Tibial nerve (tissue), 4 donors: Measurements from ENCODE around the gene RBBP7. TPM values are rescaled to one million over a fixed set of nuclear protein-coding genes. Genes with fewer than 3 reads are reported as not detected.
A peak's percentile ranks its signal among the peaks of the same experiment; 100 is the strongest.

Experiments
- DNase-seq, 2 donors: peaks; one replicate each; pipeline ENCODE4 v3.0.0-alpha.2; 2019; ENCODE audit warnings: low spot score in 2 of 2
- H3K27ac ChIP-seq, 4 donors: fragments of 200-600 bp; sonication (generic) in 3 of 4; one replicate each; pipeline ENCODE4 v1.5.1; 2017 to 2019; ENCODE audit warnings: mild to moderate bottlenecking in 1 of 4
- H3K27me3 ChIP-seq, 2 donors: fragments of 200-600 bp; sonication (generic) in 1 of 2; one replicate each; pipeline versions ENCODE4 v1.5.1 to v1.6.0; 2017 to 2019
- H3K36me3 ChIP-seq, 3 donors: fragments of 200-600 bp; sonication (generic); one replicate each; pipeline ENCODE4 v1.5.1; 2018 to 2019
- H3K4me1 ChIP-seq, 4 donors: fragments of 200-600 bp; sonication (generic) in 3 of 4; one replicate each; pipeline ENCODE4 v1.5.1; 2017 to 2019
- H3K4me3 ChIP-seq, 4 donors: fragments of 200-600 bp; sonication (generic) in 3 of 4; one replicate each; pipeline ENCODE4 v1.5.1; 2017 to 2019; ENCODE audit warnings: mild to moderate bottlenecking in 1 of 4, moderate library complexity in 1 of 4
- H3K9me3 ChIP-seq, 4 donors: fragments of 200-600 bp; sonication (generic) in 3 of 4; one replicate each; pipeline ENCODE4 v1.5.1; 2017 to 2019
- EP300 ChIP-seq, 2 donors: sonication (generic); formaldehyde crosslinking; IDR thresholded peaks; one replicate each; pipeline ENCODE4 v1.6.1; 2017; ENCODE audit warnings: antibody characterized with exemption in 2 of 2, mild to moderate bottlenecking in 1 of 2
- POLR2A ChIP-seq, 2 donors: fragments of 450-650 bp; IDR thresholded peaks; one replicate each; pipeline ENCODE4 v1.6.1; 2017; ENCODE audit warnings: antibody characterized with exemption in 2 of 2, mild to moderate bottlenecking in 2 of 2, moderate library complexity in 2 of 2
- WGBS, 2 donors: methylation state at CpG; one replicate each; pipeline ENCODE4 v1.1.5; 2018; 5-methylcytosine and 5-hydroxymethylcytosine counted together
- total RNA-seq, 4 donors: library from RNA; depleted of rRNA; stranded (reverse); fragments of >200 nt; gene quantifications; one replicate each; pipeline ENCODE4 v1.1.0, GENCODE V29; 2016
- TF ChIP-seq, protein P1 (sequence below), 5 experiments: fragments of 200-600 bp in 3 of 5; fragments of 450-650 bp in 2 of 5; sonication (generic) in 3 of 5; IDR thresholded peaks; one replicate each; pipeline ENCODE4 v1.5.1; 2016 to 2019; ENCODE audit warnings: antibody characterized with exemption in 5 of 5, mild to moderate bottlenecking in 3 of 5, moderate library complexity in 2 of 5

The RBBP7 gene
- total RNA-seq, 4 donors from 2014 or later: 69.7 to 85.5 (median 79.2) TPM

DNA sequence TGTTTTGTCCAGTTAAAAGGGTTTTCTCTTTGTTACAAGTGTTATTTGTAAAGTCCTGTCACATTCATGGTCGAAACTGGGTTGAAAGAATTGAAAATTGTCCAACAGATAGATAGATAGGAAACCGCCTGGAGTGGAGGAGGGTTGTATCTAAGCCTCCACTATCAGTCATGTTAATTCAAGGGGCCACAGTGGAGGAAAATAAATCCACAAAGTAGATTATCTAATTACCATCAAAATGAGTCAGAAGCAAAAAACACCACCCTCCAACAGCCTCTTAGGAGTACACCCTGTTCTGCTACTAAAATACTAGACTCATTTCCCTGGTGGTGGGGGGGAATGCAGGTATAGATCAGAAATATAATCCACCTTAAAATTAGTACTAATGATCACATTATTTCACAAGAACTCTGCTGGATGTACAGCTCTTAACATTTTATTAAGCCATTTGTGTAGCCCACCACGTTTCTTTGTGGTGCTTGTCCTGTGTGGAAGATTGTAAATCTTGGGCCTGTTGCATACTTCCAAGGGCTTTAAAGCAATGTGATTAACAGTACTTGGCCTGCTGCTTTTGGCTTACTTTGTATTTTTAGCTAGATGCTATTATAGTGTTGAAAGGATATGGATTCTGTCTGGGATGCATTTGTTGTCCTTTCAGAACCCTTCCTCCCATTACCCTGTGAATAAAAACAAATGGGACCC is 26.8 kb downstream of the RBBP7 start:
- TF ChIP-seq EP300 (IDR thresholded peaks at IDR 0.05) (no peak), POLR2A (IDR thresholded peaks at IDR 0.05) (no peak)
- TF ChIP-seq, protein P1, sequence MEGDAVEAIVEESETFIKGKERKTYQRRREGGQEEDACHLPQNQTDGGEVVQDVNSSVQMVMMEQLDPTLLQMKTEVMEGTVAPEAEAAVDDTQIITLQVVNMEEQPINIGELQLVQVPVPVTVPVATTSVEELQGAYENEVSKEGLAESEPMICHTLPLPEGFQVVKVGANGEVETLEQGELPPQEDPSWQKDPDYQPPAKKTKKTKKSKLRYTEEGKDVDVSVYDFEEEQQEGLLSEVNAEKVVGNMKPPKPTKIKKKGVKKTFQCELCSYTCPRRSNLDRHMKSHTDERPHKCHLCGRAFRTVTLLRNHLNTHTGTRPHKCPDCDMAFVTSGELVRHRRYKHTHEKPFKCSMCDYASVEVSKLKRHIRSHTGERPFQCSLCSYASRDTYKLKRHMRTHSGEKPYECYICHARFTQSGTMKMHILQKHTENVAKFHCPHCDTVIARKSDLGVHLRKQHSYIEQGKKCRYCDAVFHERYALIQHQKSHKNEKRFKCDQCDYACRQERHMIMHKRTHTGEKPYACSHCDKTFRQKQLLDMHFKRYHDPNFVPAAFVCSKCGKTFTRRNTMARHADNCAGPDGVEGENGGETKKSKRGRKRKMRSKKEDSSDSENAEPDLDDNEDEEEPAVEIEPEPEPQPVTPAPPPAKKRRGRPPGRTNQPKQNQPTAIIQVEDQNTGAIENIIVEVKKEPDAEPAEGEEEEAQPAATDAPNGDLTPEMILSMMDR (IDR thresholded peaks at IDR 0.05): no peak
- peaks cover 0 to 10% (median 0%) of the 10 kb centered on the region in 4 donors for H3K4me1 ChIP-seq
- DNase-seq: no peak
- H3K36me3 ChIP-seq: peaks cover 0 to 33% (median 0%) of the 10 kb centered on the region in 3 donors
- peak overlapping the region in 1 of 4 donors; percentile 65 for H3K27ac ChIP-seq
- no peak overlapping the region for H3K4me3 ChIP-seq
- H3K27me3 ChIP-seq: no peaks in the 10 kb centered on the region
- 35 to 84% methylated on average over 3 of the region's 3 CpGs for WGBS, 2 donors
- no peaks in the 10 kb centered on the region for H3K9me3 ChIP-seq

DNA sequence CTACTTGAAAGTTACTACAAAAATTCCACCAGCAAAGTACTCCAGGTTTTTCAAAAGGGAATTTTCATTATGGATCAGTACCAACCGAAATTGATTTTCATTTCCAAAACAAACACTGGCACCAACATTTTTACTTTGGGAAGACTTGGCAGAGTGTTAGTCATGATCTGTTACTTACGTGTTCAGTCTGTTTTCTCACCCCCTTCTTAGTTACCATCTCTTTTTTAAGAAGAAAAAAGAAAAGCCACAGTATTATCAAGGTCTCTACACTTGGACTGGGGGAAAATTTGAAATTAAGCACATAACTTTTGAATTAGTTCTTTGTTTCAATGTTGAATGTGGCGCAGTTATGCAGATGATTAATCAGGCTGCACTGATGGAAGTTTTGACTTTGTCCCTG is 27.5 kb downstream of the RBBP7 start:
- H3K27ac ChIP-seq: peak overlapping the region in 1 of 4 donors; percentile 25
- 40 to 68% methylated on average over 3 of the region's 3 CpGs for WGBS, 2 donors
- H3K4me1 ChIP-seq: peaks cover 0 to 10% (median 0%) of the 10 kb centered on the region in 4 donors
- H3K9me3 ChIP-seq: no peaks in the 10 kb centered on the region
- H3K27me3 ChIP-seq: no peaks in the 10 kb centered on the region
- H3K36me3 ChIP-seq: peaks cover 0 to 31% (median 0%) of the 10 kb centered on the region in 3 donors
- TF ChIP-seq, protein P1 (IDR thresholded peaks at IDR 0.05): no peak
- TF ChIP-seq EP300 (IDR thresholded peaks at IDR 0.05) (no peak), POLR2A (IDR thresholded peaks at IDR 0.05) (no peak)
- no peak overlapping the region for H3K4me3 ChIP-seq
- DNase-seq: no peak

DNA sequence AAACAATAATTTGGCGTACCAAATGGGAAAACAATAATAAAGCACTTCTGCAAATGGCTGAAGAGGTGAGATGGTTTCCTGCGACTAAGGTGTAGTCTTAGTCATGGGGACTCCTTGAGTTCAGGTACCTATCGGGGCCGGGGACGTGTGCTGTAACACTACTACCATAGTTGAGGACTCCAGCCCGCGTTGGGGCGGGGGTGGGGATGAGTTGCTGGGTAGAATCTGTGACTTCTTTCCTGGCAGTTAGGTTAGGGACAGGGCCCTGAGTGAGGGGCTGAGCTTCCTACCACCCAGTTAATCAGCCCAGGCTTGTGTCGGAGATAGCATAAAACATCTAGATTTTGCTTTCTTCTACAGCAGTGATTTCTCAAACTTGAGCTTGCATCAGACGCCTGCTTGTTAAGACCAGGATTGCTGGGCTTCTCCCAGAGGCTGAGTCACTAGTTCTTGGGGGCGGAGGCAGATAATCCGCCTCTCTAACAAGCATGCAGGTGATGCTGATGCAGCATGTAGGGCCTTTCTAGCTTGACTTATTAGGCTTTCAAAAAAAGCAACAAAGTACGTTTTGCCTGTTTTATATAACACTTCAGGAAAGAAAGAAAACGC is 30.2 kb downstream of the RBBP7 start:
- no peak overlapping the region for H3K4me3 ChIP-seq
- DNase-seq: no peak
- H3K36me3 ChIP-seq: peaks cover 0 to 20% (median 0%) of the 10 kb centered on the region in 3 donors
- WGBS, 2 donors: 89 to 91% methylated on average over 13 to 14 of the region's 14 CpGs
- no peaks in the 10 kb centered on the region for H3K9me3 ChIP-seq
- H3K27ac ChIP-seq: peak overlapping the region in 1 of 4 donors; percentile 20
- H3K27me3 ChIP-seq: no peaks in the 10 kb centered on the region
- TF ChIP-seq POLR2A (IDR thresholded peaks at IDR 0.05): no peak
- TF ChIP-seq EP300 (IDR thresholded peaks at IDR 0.05): no peak
- TF ChIP-seq, protein P1 (IDR thresholded peaks at IDR 0.05): no peak
- peaks cover 0 to 10% (median 0%) of the 10 kb centered on the region in 4 donors for H3K4me1 ChIP-seq

DNA sequence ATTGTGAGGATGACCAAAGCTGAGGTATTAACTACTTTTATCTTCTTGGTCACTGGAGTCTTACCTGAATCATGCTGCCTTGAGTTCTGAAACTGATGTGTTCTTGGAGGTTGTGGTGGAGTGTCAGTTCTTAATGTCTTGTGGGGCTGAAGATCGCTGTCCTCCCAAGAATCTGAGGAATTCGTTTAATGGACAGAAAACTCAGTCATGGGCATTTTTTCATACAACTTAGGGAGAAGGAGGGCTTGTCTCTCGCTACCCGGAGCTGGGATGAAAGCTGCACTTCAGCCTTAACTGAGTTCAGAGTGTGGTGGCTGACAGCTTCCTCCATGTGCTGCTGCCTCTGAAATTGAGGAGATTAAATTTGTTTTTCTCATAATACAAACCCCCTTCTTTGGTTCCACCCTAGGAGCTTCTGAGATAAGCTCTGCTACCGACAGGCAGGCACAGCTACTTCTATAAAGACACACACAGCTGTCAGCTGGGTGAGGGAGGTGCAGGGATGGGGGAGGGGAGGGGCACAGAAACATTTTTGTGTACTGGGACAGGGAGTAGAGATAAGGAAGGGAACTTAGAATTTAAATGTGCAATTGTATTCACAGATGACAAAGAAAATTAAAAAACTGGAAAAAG is 30.8 kb downstream of the RBBP7 start:
- H3K27me3 ChIP-seq: no peaks in the 10 kb centered on the region
- no peak for TF ChIP-seq EP300 (IDR thresholded peaks at IDR 0.05)
- TF ChIP-seq POLR2A (IDR thresholded peaks at IDR 0.05): no peak
- TF ChIP-seq, protein P1 (IDR thresholded peaks at IDR 0.05): no peak
- H3K4me3 ChIP-seq: no peak overlapping the region
- peaks cover 0 to 10% (median 0%) of the 10 kb centered on the region in 4 donors for H3K4me1 ChIP-seq
- peak overlapping the region in 1 of 4 donors; percentile 20 for H3K27ac ChIP-seq
- no peak for DNase-seq
- peaks cover 0 to 20% (median 0%) of the 10 kb centered on the region in 3 donors for H3K36me3 ChIP-seq
- 46 to 81% methylated on average over 5 of the region's 5 CpGs for WGBS, 2 donors
- no peaks in the 10 kb centered on the region for H3K9me3 ChIP-seq
